Esophagus muscularis mucosa (tissue), 4 donors: ENCODE results near the gene CENPX. TPM values are rescaled to one million over a fixed set of nuclear protein-coding genes. Genes with fewer than 3 reads are reported as not detected.

ENCODE experiments used
- DNase-seq: peaks from one replicate; pipeline ENCODE4 v3.0.0-alpha.2; 2017; ENCODE audit errors: extremely low spot score
- H3K27ac ChIP-seq, 4 donors: fragments of 200-600 bp; sonication (generic); replicated peaks in 1 of 4; 1 replicate in 3 of 4; 2 replicates in 1 of 4; pipeline ENCODE4 v1.5.1; 2016 to 2019; ENCODE audit warnings: mild to moderate bottlenecking in 1 of 4
- H3K27me3 ChIP-seq, 4 donors: fragments of 200-600 bp; sonication (generic); one replicate each; pipeline versions ENCODE4 v1.5.1 to v1.6.0; 2016 to 2019
- H3K36me3 ChIP-seq, 4 donors: fragments of 200-600 bp; sonication (generic); one replicate each; pipeline ENCODE4 v1.5.1; 2016 to 2019
- H3K4me1 ChIP-seq, 4 donors: fragments of 200-600 bp; sonication (generic); one replicate each; pipeline ENCODE4 v1.5.1; 2016 to 2019
- H3K4me3 ChIP-seq, 4 donors: fragments of 200-600 bp; sonication (generic); 1 replicate in 2 of 4; 2 replicates in 2 of 4; pipeline ENCODE4 v1.5.1; 2016 to 2019; ENCODE audit warnings: mild to moderate bottlenecking in 4 of 4, moderate library complexity in 1 of 4
- H3K9me3 ChIP-seq, 4 donors: fragments of 200-600 bp; sonication (generic); 1 replicate in 3 of 4; 2 replicates in 1 of 4; pipeline ENCODE4 v1.5.1; 2016 to 2019
- CTCF ChIP-seq, 3 experiments: fragments of 200-600 bp in 2 of 3; fragments of 450-650 bp in 1 of 3; sonication (generic) in 2 of 3; IDR thresholded peaks; one replicate each; pipeline ENCODE4 v1.5.1; 2017 to 2019; ENCODE audit warnings: antibody characterized with exemption in 3 of 3, mild to moderate bottlenecking in 2 of 3, moderate library complexity in 1 of 3
- EP300 ChIP-seq: sonication (generic); formaldehyde crosslinking; IDR thresholded peaks from one replicate; pipeline ENCODE4 v1.6.1; 2017; ENCODE audit warnings: antibody characterized with exemption
- POLR2A ChIP-seq: fragments of 450-650 bp; IDR thresholded peaks from one replicate; pipeline ENCODE4 v1.6.1; 2017; ENCODE audit warnings: antibody characterized with exemption, moderate library complexity, mild to moderate bottlenecking, low read depth
- POLR2AphosphoS5 ChIP-seq, 2 donors: sonication (generic); formaldehyde crosslinking; IDR thresholded peaks; one replicate each; pipeline ENCODE4 v1.6.1; 2017; ENCODE audit warnings: antibody characterized with exemption in 2 of 2
- WGBS: methylation state at CpG from one replicate; pipeline ENCODE4 v1.1.5; 2018; 5-methylcytosine and 5-hydroxymethylcytosine counted together
- intact Hi-C: fragments of 100-400 bp; cut with DNase I; formaldehyde crosslinking; loops from one replicate; pipeline ENCODE4 v1.15.1; 2023
- total RNA-seq, 4 donors: library from RNA; depleted of rRNA; stranded (reverse); fragments of >200 nt; gene quantifications; one replicate each; pipeline versions ENCODE4 v1.1.0 to v1.2.1, GENCODE V29; 2016

Gene CENPX
- total RNA-seq, 4 donors from 2014 or later, result 62.5 to 109 (median 95.5) TPM

DNA sequence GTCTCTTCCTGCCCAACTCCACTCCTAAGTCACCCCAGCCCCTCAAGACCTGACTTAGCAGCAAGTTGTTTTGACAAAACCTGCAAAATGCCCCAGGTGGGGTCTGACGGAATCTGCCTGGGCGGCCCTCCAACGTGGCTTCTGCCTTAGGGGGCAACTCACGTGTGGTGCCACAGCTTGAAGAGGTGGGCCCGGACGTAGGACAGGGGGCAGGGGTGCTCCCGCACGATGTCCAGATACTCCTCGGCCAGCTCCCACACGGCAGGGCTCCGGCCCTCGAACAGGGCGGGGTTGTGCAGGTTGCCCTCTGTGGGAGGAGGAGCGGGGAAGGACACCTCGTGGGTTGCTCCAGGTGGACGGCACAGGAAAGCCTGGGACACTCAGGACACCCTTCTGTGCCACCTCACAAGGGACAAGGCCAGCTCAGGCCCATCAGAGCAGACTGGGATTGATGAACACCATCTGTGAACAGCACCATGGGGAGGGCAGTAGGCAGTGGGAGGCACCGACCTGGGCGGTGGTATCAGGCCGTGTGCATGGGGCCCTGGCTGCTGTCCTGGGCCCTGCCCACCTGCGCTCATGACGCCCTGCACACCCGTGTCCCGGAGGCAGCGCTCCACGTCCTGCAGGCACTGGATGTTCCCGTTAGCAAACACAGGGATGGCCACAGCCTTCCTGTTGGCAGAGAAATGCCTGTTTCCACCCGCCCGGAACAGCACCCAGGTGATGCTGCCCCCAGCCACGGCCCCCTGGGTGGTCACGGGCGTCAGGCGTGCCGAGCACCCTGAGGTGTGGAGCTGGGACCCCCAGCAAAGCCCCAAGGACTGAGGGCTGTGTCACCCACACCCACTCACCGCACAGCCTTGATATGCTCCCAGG is 38.6 kb upstream of the CENPX start:
- peaks cover 21 to 31% (median 25%) of the 10 kb centered on the region in 4 donors for H3K4me1 ChIP-seq
- intact Hi-C loops, result no loop called here
- WGBS, result 89% methylated on average over 16 of the region's 34 CpGs
- H3K4me3 ChIP-seq, result no peak overlapping the region
- no peak overlapping the region for H3K27ac ChIP-seq
- DNase-seq, result no peak
- TF ChIP-seq CTCF (IDR thresholded peaks at IDR 0.05) (no peak), POLR2A (no peak), EP300 (no peak), POLR2AphosphoS5 (IDR thresholded peaks at IDR 0.05) (no peak)
- no peaks in the 10 kb centered on the region for H3K9me3 ChIP-seq
- no peaks in the 10 kb centered on the region for H3K27me3 ChIP-seq
- peaks cover 39 to 81% (median 78%) of the 10 kb centered on the region in 4 donors for H3K36me3 ChIP-seq

DNA sequence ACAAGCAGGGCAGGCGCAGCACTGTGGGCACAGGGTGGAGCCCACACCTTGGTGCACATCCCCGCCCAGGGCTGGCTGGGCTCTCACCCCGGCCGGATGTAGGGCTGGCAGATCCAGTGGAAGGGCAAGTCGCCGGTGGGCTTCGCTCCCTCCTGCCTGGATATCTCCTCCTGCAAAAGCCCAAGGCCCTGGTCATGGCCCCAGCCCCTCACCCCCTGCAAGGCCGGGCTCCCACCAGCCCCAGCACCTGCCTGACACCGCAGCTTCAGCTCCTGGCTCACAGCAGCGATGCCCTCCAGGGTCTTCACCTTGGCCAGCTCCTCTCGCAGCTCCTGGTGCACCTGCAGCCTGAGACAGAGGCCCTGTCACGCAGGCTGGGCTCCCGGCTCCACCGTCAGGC is 37.9 kb upstream of the CENPX start:
- TF ChIP-seq CTCF (IDR thresholded peaks at IDR 0.05) (no peak), POLR2AphosphoS5 (IDR thresholded peaks at IDR 0.05) (no peak), EP300 (no peak), POLR2A (no peak)
- peaks cover 45 to 88% (median 85%) of the 10 kb centered on the region in 4 donors for H3K36me3 ChIP-seq
- intact Hi-C loops, result no loop called here
- H3K27ac ChIP-seq, result no peak overlapping the region
- H3K4me3 ChIP-seq, result no peak overlapping the region
- DNase-seq, result no peak
- WGBS, result 93% methylated on average over 4 of the region's 14 CpGs
- H3K27me3 ChIP-seq, result no peaks in the 10 kb centered on the region
- peaks cover 15 to 25% (median 19%) of the 10 kb centered on the region in 4 donors for H3K4me1 ChIP-seq
- no peaks in the 10 kb centered on the region for H3K9me3 ChIP-seq

DNA sequence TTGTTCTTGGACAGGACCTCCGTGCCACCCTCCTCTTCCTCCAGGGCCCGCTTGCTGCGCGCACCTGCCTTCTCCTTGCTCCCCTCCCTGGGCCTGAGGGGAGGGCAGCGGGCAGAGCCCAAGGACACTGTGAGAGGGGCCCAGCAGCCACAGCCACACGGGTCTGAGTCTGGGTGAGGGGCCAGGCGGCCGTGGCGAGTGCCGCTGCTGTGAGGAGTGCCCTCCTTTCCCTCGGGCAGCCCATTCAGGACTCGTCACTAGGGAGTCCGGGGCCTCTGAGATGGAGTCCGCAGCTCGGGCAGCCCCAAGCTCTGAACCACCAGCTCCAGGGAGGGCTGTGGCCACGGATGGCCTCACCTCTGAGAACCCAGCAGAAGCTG is 37.3 kb upstream of the CENPX start:
- Histone ChIP-seq H3K9me3 (no peaks in the 10 kb centered on the region), H3K27me3 (no peaks in the 10 kb centered on the region), H3K27ac (no peak overlapping the region), H3K4me3 (no peak overlapping the region), H3K4me1 (peaks cover 13 to 27% (median 18%) of the 10 kb centered on the region in 4 donors), H3K36me3 (peaks cover 52 to 94% (median 91%) of the 10 kb centered on the region in 4 donors)
- DNase-seq, result no peak
- WGBS, result 85% methylated on average over 12 of the region's 16 CpGs
- TF ChIP-seq CTCF (IDR thresholded peaks at IDR 0.05) (no peak), EP300 (no peak), POLR2AphosphoS5 (IDR thresholded peaks at IDR 0.05) (no peak), POLR2A (no peak)
- intact Hi-C loops, result no loop called here

DNA sequence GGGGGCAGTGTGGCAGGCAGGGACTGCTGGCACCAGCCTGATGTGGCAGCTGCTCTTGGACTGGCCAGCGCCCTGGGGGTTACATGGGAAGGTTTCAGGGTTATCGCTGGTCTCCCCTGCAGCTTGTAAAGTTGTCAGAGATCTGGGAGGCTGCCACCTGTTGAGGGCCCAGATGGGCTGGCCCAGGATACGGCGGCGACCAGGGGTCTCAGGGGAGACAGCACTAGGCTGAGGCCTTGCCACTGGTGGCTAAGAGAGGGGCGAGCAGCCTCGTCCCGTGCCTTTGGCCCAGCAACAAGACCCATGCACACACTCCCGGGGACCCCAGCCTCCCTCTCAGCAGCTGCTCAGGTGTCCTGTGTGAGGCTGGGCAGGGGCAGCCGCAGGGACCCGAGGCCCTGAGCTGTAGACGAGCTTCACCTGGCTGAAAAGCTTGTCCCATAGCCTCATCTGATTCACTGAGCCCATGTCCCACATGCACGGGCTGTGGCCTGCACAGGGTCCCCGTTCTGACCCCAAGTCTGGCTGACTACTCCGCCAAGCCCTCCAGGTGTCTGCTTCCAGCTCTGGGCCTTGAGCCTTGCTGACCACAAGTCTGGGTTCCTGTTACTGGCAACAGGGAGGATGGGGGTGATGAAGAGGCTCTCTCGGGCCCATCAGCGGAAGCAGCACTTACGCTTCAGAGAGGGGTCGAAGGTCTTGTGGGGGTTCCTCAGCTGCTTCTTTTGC is 36.8 kb upstream of the CENPX start:
- Histone ChIP-seq H3K27ac (no peak overlapping the region), H3K4me1 (peaks cover 7 to 22% (median 13%) of the 10 kb centered on the region in 4 donors), H3K4me3 (no peak overlapping the region), H3K27me3 (no peaks in the 10 kb centered on the region), H3K36me3 (peaks cover 57 to 100% (median 96%) of the 10 kb centered on the region in 4 donors), H3K9me3 (no peaks in the 10 kb centered on the region)
- 70% methylated on average over 5 of the region's 19 CpGs for WGBS
- intact Hi-C loops, result no loop called here
- TF ChIP-seq POLR2A (no peak), POLR2AphosphoS5 (IDR thresholded peaks at IDR 0.05) (no peak), CTCF (IDR thresholded peaks at IDR 0.05) (no peak), EP300 (no peak)
- no peak for DNase-seq
